Measurements from ENCODE around the gene KRABD2.

DNA sequence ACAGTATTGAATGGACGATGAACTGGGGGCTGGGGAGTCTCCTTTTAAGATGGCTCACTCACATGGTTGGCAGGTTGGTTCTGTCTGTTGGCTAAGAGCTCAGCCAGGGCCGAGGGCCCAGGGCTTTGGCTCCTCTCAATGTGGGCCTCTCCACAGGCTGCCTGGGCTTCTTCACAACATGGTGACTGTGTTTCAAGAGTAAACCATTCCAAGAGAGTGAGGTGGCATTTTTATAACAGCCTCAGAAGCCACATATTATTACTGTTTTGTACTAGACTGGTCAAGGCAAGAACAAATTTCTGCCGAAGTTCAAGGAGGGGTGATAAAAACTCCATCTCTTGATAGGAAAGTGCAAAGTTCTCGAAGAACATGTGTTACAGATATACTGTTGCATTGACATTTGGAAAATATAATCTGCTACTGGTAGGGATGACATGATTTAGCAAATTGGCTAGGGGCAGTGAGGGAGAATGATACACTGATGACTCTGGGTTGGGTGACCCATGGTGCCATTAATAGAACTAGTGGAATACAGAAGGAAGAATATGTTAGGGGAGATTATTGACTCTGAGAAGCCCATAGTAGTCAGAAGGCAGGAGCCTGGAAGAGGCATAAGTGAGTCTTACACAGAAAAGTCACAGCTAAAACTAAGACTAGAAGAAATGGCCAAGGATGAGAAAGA, 13.7 kb downstream of the KRABD2 start:
- TF ChIP-seq, protein P1, sequence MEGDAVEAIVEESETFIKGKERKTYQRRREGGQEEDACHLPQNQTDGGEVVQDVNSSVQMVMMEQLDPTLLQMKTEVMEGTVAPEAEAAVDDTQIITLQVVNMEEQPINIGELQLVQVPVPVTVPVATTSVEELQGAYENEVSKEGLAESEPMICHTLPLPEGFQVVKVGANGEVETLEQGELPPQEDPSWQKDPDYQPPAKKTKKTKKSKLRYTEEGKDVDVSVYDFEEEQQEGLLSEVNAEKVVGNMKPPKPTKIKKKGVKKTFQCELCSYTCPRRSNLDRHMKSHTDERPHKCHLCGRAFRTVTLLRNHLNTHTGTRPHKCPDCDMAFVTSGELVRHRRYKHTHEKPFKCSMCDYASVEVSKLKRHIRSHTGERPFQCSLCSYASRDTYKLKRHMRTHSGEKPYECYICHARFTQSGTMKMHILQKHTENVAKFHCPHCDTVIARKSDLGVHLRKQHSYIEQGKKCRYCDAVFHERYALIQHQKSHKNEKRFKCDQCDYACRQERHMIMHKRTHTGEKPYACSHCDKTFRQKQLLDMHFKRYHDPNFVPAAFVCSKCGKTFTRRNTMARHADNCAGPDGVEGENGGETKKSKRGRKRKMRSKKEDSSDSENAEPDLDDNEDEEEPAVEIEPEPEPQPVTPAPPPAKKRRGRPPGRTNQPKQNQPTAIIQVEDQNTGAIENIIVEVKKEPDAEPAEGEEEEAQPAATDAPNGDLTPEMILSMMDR (IDR thresholded peaks at IDR 0.05): no peak
- TF ChIP-seq POLR2AphosphoS5 (IDR thresholded peaks at IDR 0.05): no peak
